Calu3 (cell line): ENCODE results near the gene SERPIND1. TPM values are rescaled to one million over a fixed set of nuclear protein-coding genes. Genes with fewer than 3 reads are reported as not detected.
"Not testable (repeated sequence)": the region's sequence is repeated elsewhere in the genome, so short reads cannot be mapped to it uniquely, and the experiment has no call there.

Experiments used
- BruUV-seq: library from RNA; stranded (reverse); fragments of 400-500 nt; replicated peaks from 2 replicates; lab custom pipeline; 2021; lab: Mats Ljungman, UMichigan
- CTCF ChIA-PET: fragments of 300-600 bp; sonication (Branson Sonifier 250); formaldehyde crosslinking; loops from one replicate; lab custom pipeline; 2022; ENCODE audit warnings: antibody characterized with exemption; lab: Charles Lee
- DNase-seq: peaks from one replicate; pipeline ENCODE4 v3.0.0; 2022
- H3K27ac Mint-ChIP-seq: one replicate; pipeline ENCODE4 v1.8.0; 2022; ENCODE audit warnings: mixed read lengths; ENCODE audit not compliant: unreplicated experiment
- H3K27me3 Mint-ChIP-seq: one replicate; pipeline ENCODE4 v1.8.0; 2022; ENCODE audit warnings: mixed read lengths; ENCODE audit not compliant: unreplicated experiment
- H3K36me3 Mint-ChIP-seq: one replicate; pipeline ENCODE4 v1.8.0; 2022; ENCODE audit warnings: mild to moderate bottlenecking, moderate library complexity, mixed read lengths; ENCODE audit not compliant: insufficient read depth, unreplicated experiment
- H3K4me1 Mint-ChIP-seq: one replicate; pipeline ENCODE4 v1.8.0; 2022; ENCODE audit warnings: mild to moderate bottlenecking, low read depth, mixed read lengths; ENCODE audit not compliant: unreplicated experiment
- H3K4me3 Mint-ChIP-seq: one replicate; pipeline ENCODE4 v1.8.0; 2022; ENCODE audit warnings: mild to moderate bottlenecking, low read depth, moderate library complexity, mixed read lengths; ENCODE audit not compliant: unreplicated experiment
- H3K9me3 Mint-ChIP-seq: one replicate; pipeline ENCODE4 v1.8.0; 2022; ENCODE audit warnings: low read depth, mixed read lengths; ENCODE audit not compliant: unreplicated experiment
- CTCF ChIP-seq: fragments of 200-600 bp; IDR thresholded peaks from one replicate; pipeline ENCODE4 v1.8.0; 2022; ENCODE audit warnings: antibody characterized with exemption; ENCODE audit not compliant: unreplicated experiment
- intact Hi-C: fragments of 100-400 bp; cut with micrococcal nuclease; formaldehyde crosslinking; loops from one replicate; pipeline ENCODE4 v1.10.0; 2022; ENCODE audit not compliant: unreplicated experiment
- total RNA-seq: library from RNA; stranded (reverse); gene quantifications from 2 replicates; pipeline ENCODE4 v1.2.3, GENCODE V29; 2022

Gene SERPIND1
- total RNA-seq, 1 experiment from 2014 or later, result not detected

DNA sequence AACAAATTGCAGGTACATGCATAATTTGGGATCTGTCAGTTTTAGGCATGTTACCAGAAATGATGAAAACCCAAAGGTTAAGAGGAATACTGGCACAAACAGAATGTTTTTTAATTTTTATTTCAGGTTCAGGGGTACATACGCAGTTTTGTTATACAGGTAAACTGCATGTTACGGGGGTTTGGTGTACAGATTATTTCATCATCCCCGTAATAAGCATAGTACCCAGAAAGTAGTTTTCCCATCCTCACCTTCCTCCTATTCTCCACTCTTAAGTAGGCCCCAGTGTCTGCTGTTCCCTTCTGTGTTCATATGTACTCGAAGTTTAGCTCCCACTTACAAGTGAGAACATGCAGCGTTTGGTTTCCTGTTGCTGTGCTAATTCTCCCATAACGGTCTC is 51.7 kb downstream of the SERPIND1 start:
- no peak for TF ChIP-seq CTCF
- H3K4me1 Mint-ChIP-seq, result no peaks in the 10 kb centered on the region
- intact Hi-C loops, result no loop called here
- DNase-seq, result no peak
- no TSS peak for BruUV-seq
- H3K27me3 Mint-ChIP-seq, result no peaks in the 10 kb centered on the region
- no peaks in the 10 kb centered on the region for H3K9me3 Mint-ChIP-seq
- H3K27ac Mint-ChIP-seq, result no peak overlapping the region
- H3K4me3 Mint-ChIP-seq, result no peak overlapping the region
- CTCF ChIA-PET, result interaction anchor here (0.6 kb wide), 1 partner anchor 74 kb away, joined by 6 read pairs; no protein-coding TSS in a partner anchor
- peaks cover 5% of the 10 kb centered on the region for H3K36me3 Mint-ChIP-seq

GRCh38 chr22:20826373-20827152 is 52.6 kb downstream of the SERPIND1 start:
- H3K36me3 Mint-ChIP-seq, H3K4me1 Mint-ChIP-seq, DNase-seq, H3K4me3 Mint-ChIP-seq, CTCF ChIA-PET, BruUV-seq, H3K27ac Mint-ChIP-seq, intact Hi-C loops, H3K9me3 Mint-ChIP-seq, H3K27me3 Mint-ChIP-seq: not testable (repeated sequence)

- no TSS peak for BruUV-seq
- Mint-ChIP-seq H3K27me3 (no peaks in the 10 kb centered on the region), H3K4me3 (no peak overlapping the region), H3K36me3 (peaks cover 14% of the 10 kb centered on the region), H3K27ac (no peak overlapping the region), H3K9me3 (no peaks in the 10 kb centered on the region), H3K4me1 (no peaks in the 10 kb centered on the region)
- TF ChIP-seq CTCF, result no peak
- no peak for DNase-seq
- CTCF ChIA-PET, result no interaction called here
- intact Hi-C loops, result no loop called here
Observed at GRCh38 chr22:20829491-20830134, 55.7 kb downstream of the SERPIND1 start.

DNA sequence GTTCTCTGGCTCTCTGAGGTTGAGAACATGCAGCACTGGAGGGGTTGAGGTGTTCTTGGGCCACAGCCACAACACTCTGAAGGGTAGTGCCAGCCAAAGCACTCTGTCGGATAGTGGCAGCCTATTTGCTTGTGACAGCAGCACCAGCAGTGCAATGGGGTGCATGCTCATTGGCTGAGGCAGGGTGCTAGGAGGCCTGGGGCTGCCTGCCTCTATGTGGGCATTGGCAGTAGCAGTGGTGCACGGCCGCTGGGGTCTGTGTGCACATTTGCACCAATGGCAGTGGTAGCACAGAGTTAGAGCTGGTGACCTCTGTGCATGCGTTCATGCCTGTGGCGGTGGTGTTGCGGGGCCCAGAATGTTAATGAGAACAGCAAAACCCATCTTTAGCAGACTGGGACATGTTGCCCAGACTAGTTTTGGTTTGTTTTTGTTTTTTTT is 59.3 kb downstream of the SERPIND1 start:
- Mint-ChIP-seq H3K4me1 (no peaks in the 10 kb centered on the region), H3K4me3 (no peak overlapping the region), H3K27me3 (no peaks in the 10 kb centered on the region), H3K9me3 (no peaks in the 10 kb centered on the region), H3K27ac (no peak overlapping the region), H3K36me3 (peaks cover 14% of the 10 kb centered on the region)
- intact Hi-C loops, result no loop called here
- DNase-seq, result no peak
- CTCF ChIA-PET, result no interaction called here
- BruUV-seq, result no TSS peak
- no peak for TF ChIP-seq CTCF
